HG02588 (cell line): ENCODE data around the gene DMTF1.

ENCODE experiments used
- ATAC-seq: cut with Tn5 transposase; IDR thresholded peaks from one replicate; pipeline ENCODE4 v1.9.1; 2021; ENCODE audit warnings: mild to moderate bottlenecking, moderate library complexity; ENCODE audit not compliant: unreplicated experiment

DMTF1 gene

DNA sequence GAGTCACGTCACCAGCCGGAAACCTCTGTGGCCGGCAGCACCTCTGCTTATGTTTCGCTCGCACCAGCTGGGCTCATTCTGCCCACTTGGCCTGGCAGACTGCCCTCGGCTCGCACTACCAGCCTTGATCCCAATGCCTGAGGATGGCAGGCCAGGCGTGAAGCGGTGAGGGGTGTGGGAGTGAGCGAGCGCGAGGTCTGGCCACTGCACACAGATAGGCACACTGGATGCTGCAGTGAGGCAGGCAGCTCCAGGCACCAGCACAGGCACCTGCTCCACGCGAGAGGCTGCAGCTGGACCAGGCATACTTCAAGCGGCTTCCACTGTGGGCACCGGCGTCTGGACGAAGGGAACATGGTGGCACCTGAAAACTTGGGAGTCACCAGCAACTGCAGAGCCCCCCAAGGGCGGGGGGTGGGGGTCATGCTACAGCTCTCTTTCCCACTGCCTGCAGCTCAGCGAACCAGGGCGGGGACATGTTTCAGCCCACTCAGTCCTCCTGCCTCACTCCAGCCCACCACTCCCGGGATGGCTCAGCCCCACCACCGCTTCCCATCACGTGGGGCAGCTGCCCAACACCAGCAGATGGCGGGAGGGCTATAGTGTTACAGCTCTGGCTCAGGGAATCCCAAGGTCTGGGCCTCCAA lies 5.4 kb upstream of the DMTF1 start:
- ATAC-seq = no peak

DNA sequence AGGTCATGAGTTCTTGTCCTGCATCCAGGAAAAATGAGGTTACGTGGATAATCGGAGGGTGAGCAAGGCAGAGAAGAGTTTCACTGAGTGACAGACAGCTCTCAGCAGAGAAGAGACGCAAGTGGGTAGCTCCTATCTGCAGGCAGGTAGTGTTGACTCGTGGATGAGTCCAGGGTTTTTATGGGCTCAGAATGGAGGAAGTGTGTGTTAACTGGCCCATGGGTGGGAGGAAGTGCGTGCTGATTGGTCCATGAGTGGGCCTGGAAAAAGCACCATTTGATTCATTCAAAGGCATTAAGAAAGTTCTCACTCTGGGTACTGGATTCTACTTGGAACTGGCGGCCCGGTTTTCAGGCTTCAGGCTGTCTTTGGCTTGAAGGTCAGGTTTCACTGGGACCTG lies 4.8 kb upstream of the DMTF1 start:
- ATAC-seq = no peak

DNA sequence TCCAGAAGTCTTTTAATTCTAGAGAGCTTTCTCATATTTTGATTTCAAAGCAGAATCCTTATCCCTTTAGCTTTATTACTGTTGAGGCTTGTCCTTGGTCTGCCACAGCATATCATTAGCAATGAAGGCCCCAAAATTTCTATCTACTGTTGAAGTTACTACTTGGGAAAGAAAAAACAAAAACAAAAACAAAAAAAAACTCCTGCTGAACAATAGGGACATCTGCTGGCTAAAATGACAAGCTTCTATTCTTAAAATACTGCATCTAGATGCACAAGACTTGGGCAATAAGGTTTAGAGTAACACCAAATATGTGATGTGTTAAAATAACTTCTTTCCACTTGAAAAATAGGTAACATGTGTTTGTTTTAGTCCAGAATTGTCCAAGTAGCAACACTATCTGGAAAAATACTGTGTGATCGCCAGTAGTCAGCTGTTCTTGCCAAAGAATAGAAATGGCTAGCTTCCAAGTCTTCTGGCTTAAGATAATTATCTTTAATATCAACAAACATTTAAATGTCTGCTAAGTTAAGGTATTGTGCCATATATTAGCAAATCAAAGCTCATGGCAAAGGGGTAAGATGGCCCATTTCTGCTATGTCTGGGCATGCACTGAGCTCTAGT lies 3.8 kb upstream of the DMTF1 start:
- no peak for ATAC-seq

DNA sequence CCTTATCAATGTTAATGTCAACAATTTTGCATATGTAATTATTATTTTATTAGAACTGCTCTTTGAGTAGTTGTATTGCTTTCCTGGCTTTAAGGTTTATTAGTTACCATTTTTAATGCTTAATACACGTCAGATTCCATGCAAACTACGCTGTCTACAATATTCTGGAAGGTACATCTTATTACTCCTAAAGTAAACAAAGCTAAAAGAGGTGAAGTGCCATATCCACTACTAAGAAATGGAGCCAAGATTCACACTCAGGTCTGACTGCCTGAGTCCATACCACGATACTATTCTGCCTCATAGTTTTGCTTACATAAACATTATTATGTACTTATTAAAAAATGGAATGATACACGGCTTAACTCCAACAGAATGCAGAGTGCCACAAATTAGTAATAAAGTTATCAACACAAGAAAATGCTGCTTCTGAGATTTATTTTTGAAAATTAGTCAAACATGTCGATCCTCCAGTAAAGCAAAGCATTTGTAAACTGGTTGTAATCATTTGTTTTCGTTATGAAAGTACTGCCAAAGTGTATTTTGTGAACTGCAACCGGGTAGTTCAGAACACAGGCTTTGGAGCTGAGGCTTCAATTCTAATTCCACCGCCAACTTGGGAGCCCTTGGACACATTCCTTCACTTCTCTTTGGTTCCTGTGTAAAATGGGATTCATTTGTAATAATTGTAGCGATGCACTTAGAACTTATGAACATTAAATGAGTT lies 1.1 kb upstream of the DMTF1 start:
- no peak for ATAC-seq

DNA sequence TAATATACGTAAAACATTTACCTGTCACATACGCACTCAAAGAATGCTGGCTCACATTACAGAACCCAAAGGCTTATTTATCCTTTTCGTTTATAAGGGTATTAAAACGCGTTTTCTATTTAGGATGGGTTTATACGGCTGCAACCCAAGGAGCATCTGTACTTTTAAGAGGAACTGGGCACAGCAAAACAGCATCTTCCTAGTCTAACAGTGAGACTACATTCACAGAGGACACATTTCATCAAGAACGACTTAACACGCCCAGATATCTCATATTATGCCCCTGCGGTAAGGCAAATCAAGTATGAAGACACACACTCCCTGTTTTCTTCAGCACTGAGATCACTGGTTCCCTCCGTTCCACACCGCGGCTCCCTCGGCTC lies 533 bp upstream of the DMTF1 start:
- peak; percentile 28 for ATAC-seq

DNA sequence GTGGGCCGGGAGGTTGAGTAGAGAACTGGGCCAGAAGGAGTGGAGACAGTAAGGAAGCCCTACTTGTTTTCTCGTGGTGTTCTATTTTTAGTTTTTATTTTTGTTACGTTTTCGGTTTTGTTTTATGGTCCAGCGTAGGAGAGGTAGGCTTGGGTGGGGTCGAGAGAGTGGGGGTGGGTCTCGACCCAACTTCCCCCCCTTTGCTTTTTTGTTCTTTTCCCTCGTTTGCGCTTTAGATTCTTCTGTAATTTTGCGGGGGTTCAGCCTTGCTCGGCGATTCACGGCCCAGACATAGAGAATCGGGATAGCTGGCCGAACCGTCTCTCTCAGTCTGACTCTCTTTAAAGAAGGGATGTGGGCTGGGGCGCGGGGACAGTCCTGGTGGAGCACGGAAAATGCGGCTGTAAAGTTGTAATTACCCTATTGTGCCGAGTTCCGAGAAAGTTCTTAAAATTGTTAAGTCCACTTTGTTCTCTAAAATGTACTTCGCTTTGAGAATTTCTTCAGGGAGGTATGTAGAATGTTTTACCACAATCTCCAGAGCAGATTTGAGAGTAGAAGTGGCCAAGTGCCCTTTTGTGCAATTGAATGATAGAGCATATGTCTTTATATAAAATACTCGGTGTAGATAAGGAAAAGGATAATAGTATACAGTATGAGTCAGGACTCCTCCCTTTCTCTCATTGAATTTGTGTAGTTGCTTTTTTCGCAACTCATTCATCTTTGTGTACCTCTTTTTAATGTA lies 816 bp downstream of the DMTF1 start:
- peak; percentile 18 for ATAC-seq

DNA sequence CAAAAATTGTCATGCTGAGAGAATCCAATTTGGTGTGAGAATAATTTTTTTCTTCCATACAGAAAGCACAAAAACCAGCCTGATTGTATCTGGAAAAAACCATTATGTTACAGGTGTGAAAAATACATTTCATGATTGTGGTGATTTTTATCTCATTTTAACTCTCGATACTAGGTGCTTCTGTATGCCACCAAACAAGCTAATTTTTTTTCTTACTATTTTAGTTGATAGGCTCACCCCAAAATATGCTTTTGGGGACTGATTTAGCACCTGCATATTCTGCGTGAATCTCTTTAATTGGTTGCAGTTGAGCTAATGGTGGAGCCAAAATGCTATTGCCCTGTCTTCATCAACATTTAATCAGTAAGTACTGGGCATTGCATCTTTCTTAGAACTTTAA lies 1.9 kb downstream of the DMTF1 start:
- no peak for ATAC-seq

DNA sequence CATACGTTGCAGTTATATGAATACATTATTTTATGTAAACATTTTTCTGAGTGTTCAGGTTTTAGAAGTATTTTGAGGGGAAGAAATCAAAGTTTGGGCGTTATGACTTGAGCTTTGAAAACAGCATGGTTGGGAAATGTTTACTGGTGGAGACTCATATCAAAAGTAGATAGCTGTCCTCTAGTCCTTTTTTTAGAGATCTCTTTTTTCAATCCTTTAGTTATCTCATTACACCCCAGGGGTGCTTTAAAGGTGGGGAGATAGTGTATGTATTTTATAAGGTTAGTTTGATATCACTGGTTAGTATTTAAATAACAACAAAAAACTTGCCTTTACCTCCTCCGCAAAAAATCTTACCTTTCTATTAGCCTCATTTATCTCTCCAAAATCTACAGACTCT lies 2.3 kb downstream of the DMTF1 start:
- ATAC-seq = no peak

DNA sequence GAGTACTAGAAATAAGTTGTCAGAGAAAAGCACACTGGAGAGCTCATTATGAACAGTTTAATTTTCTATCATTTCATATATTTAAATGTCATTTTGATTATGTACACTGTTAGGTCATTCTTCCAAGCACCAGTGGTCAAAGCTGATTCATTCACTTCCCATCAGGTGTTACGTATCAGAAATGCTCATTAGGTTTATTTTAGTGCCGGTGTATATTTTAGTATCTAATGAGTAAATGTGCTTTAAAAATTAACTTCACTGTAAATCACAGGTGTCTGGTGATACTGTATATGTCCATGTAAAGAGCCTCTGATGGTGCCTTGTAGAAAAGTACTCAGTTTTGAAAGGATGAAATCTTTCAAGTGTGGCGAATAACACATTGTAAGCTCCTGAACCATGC lies 3.5 kb downstream of the DMTF1 start:
- no peak for ATAC-seq

DNA sequence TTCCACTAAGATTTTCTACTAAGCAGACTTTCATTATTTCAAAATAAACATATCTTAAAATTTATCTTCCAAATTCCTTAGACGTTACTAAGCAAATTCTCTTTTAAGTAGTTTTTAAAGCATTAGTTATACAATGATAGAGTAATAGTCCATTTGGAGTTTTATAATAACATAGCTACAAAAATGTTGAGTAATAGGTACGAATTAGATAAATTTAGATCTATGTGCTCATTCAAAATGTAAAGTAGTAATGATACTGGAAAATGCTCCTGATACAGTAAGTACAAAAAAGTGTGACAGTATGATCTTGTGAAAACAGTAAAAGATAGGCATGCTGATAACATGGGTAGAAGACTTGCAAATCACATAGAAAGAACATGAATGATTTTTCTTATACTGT lies 4.5 kb downstream of the DMTF1 start:
- no peak for ATAC-seq

DNA sequence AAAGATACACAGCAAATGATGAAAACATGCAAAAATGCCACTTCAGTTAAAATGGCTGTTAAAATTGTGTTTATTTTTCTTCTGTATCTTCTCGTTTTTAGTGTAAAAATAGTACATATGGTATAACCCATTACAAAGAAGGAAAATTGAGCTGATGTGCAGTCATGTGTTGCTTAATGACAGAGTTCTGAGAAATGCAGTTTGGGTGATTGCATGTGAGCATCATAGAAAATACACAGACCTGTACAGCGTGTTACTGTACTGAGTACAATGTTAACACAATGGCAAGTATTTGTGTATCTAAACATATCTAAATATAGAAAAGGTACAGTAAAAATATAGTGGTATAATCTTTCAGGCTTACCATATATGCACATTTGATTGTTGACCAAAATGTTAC lies 7.3 kb downstream of the DMTF1 start:
- no peak for ATAC-seq

DNA sequence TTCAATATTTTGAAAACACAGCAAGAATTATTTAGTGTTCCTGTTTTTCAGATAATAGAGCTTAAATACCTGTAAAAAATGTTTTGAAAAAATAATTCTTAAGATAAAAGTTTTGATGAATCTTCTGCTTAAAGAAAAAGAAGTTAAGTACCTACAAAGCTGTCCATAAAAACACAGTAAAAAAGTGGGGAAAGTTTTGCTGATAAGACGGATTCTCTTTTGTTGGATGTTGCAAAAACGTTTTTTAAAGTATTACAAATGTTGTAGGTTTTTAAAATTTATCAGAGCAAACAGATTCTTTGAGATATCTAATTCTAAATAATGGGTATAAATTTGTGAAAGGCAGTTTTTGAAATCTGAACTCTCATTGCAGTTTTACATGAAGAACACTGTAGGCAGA lies 12.2 kb downstream of the DMTF1 start:
- no peak for ATAC-seq

DNA sequence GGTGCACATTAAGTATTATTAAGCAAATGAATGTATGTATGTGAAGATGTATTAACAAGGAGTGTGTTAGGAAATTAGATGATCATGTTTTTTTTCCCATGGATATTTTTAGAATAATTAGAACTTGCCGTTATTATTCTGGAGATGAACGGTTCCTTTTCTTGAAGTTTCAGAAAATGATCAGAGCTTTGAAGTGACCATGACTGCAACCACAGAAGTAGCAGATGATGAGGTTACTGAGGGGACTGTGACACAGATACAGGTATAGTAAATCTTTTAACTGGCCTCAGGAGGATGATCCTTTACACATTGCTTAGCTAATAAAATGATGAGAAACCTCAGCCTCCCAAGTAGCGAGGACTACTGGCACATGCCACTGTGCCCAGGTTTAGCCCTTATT lies 18.6 kb downstream of the DMTF1 start:
- ATAC-seq = no peak

DNA sequence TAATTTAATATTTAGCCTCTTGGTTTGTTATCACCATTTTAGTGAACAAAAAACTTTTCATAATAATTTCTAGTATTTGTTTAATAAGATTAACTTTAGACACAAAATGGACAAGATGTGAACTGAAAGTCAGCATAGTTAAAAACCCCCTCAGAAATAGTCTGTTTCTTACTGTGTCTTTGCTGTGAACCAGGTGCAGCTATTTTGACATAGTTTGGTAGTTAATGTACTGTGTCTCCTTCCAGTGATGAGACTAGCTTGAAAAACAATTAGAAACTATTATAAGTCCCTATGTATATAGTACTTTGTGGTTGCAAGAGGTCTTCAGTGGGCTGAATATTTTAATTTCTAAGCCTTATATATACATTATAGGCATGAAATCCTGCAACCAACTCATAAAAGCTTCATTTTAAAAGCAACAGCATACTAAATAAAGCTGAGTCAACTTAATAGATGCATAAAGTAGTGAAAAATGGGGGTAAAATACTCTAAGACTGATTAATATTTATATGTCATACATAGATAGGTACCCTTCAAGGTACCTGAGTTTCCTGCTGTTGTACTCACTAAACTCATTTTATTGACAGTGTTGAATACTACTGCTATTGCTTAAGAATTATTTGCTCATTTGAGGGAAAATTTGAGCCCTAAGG lies 19.2 kb downstream of the DMTF1 start:
- no peak for ATAC-seq

DNA sequence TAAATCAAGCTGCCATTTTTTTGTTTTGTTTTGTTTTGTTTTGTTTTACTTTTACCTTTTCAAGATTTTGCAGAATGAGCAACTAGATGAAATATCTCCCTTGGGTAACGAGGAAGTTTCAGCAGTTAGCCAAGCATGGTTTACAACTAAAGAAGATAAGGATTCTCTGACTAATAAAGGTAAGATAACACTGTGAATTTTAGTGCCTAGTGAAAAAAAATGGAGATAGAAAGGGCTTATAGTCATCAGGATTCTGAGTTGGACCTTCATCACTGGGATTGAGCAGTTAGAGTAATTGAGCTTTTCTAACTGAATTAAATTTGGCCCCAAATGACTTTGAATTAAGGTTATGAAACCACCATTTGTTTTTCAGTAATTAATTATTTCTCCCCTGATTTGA lies 21.2 kb downstream of the DMTF1 start:
- ATAC-seq = no peak

DNA sequence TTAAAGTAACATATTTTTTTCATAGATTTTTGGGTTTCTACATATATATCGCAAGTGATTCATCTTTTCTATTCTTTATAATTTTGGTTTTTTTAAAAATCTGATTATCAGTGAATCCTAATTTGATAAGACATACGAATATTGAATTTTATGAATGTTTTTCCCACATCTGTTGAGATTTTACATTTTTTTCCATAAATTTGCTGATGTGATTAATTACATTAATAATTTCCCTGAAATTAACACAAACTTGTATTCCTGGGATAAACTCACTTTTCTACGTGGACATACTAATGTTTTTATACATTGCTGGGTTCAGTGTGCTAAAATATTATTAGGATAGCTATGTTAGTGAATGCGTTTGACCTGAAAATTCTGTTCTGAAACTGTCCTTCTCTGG lies 26.1 kb downstream of the DMTF1 start:
- ATAC-seq = no peak

DNA sequence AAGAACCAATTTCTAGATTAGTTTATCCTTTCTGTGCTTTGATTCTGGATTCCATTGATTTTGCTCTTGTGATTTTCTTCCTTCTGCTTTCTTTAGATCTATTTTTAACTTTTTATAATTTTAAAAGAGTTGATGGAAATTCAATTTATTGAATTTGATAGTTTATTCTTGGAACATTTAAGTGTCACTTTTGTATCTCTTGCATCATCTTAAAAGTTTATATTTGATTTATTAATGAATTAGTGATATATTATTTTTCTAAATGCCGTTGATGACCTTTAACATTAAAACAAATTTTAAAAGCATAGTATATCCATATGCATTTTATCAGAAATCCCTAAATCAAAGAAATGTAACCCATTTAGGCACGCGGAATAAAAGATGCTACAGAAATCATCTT lies 26.9 kb downstream of the DMTF1 start:
- ATAC-seq = no peak

DNA sequence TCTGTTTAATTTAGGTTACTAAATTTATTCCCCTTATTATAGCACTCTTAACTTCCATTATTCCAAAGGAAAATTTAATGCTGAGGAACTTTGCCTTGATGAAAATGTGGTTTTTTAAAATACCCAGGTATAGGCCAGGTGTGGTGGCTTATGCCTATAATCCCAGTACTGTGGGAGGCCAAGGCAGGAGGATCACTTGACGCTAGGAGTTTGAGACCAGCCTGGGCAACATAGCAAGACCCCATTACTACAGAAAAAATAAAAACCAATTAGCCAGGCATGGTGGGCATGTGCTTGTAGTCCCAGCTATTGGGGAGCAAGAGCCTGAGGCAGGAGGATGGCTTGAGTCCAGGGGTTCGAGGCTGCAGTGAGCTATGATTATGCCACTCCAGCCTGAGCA lies 34.9 kb downstream of the DMTF1 start:
- no peak for ATAC-seq

DNA sequence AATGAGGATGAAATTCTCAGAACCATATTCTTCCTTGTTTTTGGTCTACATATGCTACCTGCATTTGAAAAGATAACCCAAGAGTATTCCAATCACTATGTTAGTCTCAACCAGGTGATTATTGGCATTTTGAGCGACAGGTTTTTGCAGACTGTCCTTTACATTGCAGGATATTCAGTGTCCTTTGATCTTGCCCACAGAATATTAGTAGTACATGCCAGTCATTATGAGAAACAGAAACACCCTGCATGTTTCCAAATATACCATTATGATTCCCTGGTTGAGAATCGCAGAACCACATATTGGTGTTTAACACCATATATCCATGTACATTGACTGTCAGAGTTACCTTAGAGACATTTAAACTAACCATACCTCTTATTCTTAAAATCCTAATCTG lies 36.7 kb downstream of the DMTF1 start:
- no peak for ATAC-seq

DNA sequence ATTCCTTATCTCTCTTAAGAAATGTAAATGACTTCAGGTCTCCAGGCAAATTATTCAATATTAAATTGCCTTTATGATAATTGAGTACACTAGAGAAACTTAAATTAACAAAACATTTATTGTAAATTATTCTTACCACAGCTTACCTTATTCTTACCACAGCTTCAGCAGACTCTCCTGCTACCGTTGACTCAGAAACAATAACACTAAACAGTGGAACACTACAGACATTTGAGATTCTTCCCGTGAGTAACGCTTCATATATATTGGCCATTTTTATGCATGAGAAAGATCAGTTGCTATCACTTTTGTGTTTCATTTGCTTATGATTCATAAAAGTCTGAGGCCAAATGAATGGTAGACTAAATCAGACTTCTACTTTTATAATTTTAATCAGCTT lies 38.5 kb downstream of the DMTF1 start:
- no peak for ATAC-seq

DNA sequence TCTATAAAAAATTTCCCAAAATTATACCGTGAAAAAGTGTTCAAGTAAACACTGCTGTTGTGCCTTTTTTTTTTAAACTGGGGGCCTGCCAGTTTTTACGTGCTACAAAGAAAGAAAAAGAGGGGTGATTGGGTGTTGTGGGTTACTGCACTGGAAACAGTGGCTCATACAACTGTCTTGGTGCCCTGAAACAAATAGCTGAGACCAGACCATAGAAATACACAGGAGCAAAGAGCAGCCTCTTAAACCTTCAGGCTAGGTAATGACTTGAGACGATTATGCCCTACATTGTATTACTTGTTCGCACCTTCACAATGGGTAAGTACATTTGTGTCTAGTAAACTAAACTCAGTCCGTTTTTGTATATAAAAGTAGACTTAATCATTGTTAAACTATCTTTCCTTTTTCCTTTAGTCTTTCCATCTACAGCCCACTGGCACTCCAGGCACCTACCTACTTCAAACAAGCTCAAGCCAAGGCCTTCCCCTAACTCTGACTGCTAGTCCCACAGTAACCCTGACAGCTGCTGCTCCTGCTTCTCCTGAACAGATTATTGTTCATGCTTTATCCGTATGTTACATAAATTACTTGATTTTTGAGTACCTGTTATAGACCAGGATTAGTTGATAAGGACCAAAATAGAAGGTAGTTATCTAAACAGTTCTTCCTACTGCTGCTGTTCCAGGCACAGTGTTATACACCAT lies 40.7 kb downstream of the DMTF1 start:
- ATAC-seq = no peak
